K562 (cell line): ENCODE results near the gene BOLA1. TPM values are rescaled to one million over a fixed set of nuclear protein-coding genes. Genes with fewer than 3 reads are reported as not detected.
A peak's percentile ranks its signal among the peaks of the same experiment; 100 is the strongest.

Experiments
- AFF4 ChIP-seq: sonication (generic); formaldehyde crosslinking; IDR thresholded peaks from 2 replicates; pipeline ENCODE4 v1.8.0; 2023; ENCODE audit warnings: mild to moderate bottlenecking, missing genetic modification reagents
- HBP1 ChIP-seq: fragments of 450-650 bp; formaldehyde crosslinking; IDR thresholded peaks from 2 replicates; pipeline ENCODE4 v1.4.0; 2022; ENCODE audit warnings: missing genetic modification characterization
- MYC ChIP-seq, 2 experiments: fragments of 250-450 bp in 1 of 2; sonication (Bioruptor Pico) in 1 of 2; IDR thresholded peaks; 2 replicates each; pipeline versions ENCODE4 v1.5.1 to v1.6.1; 2012 to 2021; ENCODE audit warnings: low read depth in 2 of 2, borderline replicate concordance in 1 of 2, improper control_type of control experiment in 1 of 2, low read length in 1 of 2, mild to moderate bottlenecking in 1 of 2, moderate library complexity in 1 of 2
- PBX2 ChIP-seq, 2 experiments: IDR thresholded peaks in 1 of 2; conservative IDR thresholded peaks in 1 of 2; 2 replicates each; pipeline ENCODE4 v1.6.1; 2016; ENCODE audit warnings: low read depth in 2 of 2, mild to moderate bottlenecking in 1 of 2, missing compliant biosample characterization in 1 of 2, missing genetic modification characterization in 1 of 2, moderate library complexity in 1 of 2
- TARDBP ChIP-seq: fragments of 450-650 bp; IDR thresholded peaks from 2 replicates; pipeline ENCODE4 v1.6.1; 2016
- ZNF407 ChIP-seq: fragments of 450-650 bp; IDR thresholded peaks from 2 replicates; pipeline ENCODE4 v1.6.1; 2016; ENCODE audit warnings: low read depth
- ZNF785 ChIP-seq: fragments of 250-450 bp; sonication (Bioruptor Pico); IDR thresholded peaks from 2 replicates; pipeline ENCODE4 v1.4.0; 2020; ENCODE audit warnings: mild to moderate bottlenecking
- ZZZ3 ChIP-seq: fragments of 450-650 bp; IDR thresholded peaks from 2 replicates; pipeline ENCODE4 v1.6.1; 2016; ENCODE audit warnings: antibody characterized with exemption, mild to moderate bottlenecking, moderate library complexity
- polyA plus RNA-seq, 8 experiments: library from polyadenylated mRNA; depleted of rRNA in 4 of 8; stranded (reverse) in 5 of 8; unstranded in 3 of 8; fragments of >200 nt; fragmentation: Nextera tagmentation in 2 of 8; fragmentation: Illumina TruSeq in 1 of 8; extraction: Ambion mirVana in 2 of 8; extraction: Trizol in 1 of 8; gene quantifications; 2 replicates each; pipeline versions ENCODE4 v1.2.1 to v1.2.3, GENCODE V29; 2011 to 2014; ENCODE audit warnings: inconsistent platforms in 1 of 8, missing spikeins in 1 of 8
- total RNA-seq, 7 experiments: library from RNA; depleted of rRNA in 6 of 7; stranded (reverse); fragments of >200 nt in 6 of 7; fragmentation: Illumina TruSeq in 2 of 7; extraction: Trizol in 2 of 7; gene quantifications; 2 replicates each; pipeline versions ENCODE4 v1.2.1 to v1.2.3, GENCODE V29; 2011 to 2021; ENCODE audit warnings: low replicate concordance in 1 of 7

Gene BOLA1
- total and polyA plus RNA-seq, 9 of the 15 experiments (the other 6 are each of a cell fraction or from before 2014, with no cell fraction given), result 0.18 to 1.2 (median 0.40) TPM; not detected in 2

GRCh38 chr1:149886396-149887195, 12.8 kb upstream of the BOLA1 start (continued):
- peak; percentile 100 for TF ChIP-seq AFF4
- no peak for TF ChIP-seq ZZZ3
- TF ChIP-seq ZNF785 (CRISPR knock-in tag), result no peak
- peak; percentile 65 for TF ChIP-seq MYC (IDR thresholded peaks at IDR 0.05; ENCODE audit: low read depth, low read length)
- peak; percentile 27; the same call in 1 of the 2 replicates for TF ChIP-seq MYC (CRISPR knock-in tag; IDR thresholded peaks at IDR 0.05; ENCODE audit: borderline replicate concordance, low read depth)
- TF ChIP-seq HBP1 (CRISPR knock-in tag), result peak; percentile 70; the same call in 1 of the 2 replicates
- TF ChIP-seq TARDBP, result peak; percentile 20; the same call in 1 of the 2 replicates
- TF ChIP-seq ZNF407, result no peak
- TF ChIP-seq PBX2 (CRISPR knock-in tag; IDR thresholded peaks at IDR 0.05; ENCODE audit: low read depth), result no peak
- TF ChIP-seq PBX2 (tag; conservative IDR thresholded peaks at IDR 0.05; ENCODE audit: low read depth), result no peak
